ENCODE measurements around the gene TWSG1.
"Not testable (repeated sequence)": the region's sequence is repeated elsewhere in the genome, so short reads cannot be mapped to it uniquely, and the experiment has no call there.

Gene TWSG1

DNA sequence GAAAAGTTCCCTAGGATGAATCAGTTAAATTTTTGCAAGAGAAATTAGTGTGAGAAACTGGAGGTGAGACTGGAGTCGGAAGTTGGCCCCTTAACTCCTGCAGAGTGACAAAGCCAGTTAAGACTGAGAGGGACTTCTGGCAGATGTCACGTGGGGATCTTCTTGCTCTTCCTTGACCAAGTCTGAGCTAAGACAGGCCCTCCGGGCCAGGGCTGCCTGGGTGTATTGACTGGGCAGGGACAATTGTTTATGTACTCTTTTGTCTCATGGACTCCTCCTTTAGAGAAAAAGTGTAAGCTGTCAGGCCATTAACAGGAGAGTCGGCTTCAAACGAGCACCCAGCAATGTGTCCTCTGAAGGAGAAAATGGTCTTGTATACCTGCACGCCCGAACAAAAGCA lies 92.2 kb downstream of the TWSG1 start:
- DNase-seq: no peak
- no peak for ATAC-seq

GRCh38 chr18:9428301-9428706 lies 93.7 kb downstream of the TWSG1 start:
- DNase-seq (no peak), ATAC-seq (no peak)

DNA sequence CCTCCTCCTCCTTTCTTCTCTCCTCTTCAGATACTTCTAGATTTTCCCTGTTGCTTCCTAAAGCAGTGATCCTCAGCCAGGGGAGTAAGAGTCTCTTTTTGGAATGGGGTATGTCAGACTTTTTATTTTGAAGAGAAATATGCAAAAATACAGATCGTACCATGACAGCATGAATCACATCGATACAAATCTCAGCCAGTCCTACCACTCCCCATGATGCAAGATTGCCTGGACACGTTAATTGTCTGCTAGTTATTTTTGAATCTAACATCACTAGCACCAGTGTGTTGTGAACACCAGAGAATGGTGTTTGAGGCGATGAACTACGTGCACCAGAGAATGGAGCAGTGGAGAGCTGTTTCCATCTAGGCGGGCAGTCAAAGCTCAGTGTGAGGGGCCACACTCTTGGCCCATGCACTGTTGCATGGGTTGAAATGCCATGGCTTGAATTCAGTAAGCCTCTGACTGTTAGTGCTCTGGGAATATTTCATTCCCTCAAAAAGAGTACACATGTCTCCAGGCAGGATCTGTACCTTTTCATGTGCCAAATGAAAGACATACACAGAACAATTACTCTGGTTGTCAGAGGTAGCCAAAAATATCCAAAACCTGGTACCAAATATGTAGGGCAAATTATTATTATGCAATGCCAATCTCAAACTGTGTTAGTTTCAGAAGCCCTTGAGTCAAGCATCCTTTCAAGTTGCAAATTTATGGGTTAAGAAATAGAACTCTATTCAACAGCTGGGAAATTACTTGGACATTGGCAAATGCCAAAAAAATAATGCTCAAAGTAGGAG lies 94.5 kb downstream of the TWSG1 start:
- no peak for DNase-seq
- ATAC-seq: no peak

DNA sequence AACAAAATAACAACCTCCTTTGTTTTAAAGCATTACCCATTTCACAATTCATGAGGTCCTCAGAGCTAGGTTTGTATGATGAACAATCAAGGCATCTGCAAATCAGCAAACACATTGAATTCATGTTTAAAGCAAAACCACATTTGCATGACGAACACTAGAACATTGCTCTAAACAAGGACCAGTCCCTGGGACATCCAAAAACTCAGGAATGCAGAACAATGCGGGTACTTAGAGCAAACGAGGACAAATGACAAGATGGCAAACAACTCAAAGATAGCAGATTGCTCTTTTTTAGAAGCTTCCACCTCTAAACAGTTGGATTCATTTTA lies 95.1 kb downstream of the TWSG1 start:
- no peak for ATAC-seq
- no peak for DNase-seq

- DNase-seq, ATAC-seq: not testable (repeated sequence)
Observed at GRCh38 chr18:9430315-9430714, 95.7 kb downstream of the TWSG1 start.

GRCh38 chr18:9431296-9431695 lies 96.7 kb downstream of the TWSG1 start:
- DNase-seq: no peak
- ATAC-seq: no peak

DNA sequence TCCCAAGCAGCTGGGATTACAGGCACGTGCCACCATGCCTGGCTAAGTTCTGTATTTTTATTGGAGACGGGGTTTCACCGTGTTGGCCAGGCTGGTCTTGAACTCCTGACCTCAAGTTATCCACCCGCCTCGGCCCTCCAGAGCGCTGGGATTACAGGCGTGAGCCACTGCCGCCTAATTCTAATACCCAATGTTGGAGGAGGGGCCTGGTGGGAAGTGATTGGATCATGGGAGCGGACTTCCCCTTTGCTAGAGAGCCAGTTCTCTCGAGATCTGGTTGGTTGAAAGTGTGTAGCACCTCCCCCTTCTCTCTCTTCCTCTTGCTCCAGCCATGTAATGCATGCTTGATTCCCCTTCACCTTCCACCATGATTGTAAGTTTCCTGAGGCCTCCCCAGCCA lies 98.5 kb downstream of the TWSG1 start:
- DNase-seq, ATAC-seq: not testable (repeated sequence)

DNA sequence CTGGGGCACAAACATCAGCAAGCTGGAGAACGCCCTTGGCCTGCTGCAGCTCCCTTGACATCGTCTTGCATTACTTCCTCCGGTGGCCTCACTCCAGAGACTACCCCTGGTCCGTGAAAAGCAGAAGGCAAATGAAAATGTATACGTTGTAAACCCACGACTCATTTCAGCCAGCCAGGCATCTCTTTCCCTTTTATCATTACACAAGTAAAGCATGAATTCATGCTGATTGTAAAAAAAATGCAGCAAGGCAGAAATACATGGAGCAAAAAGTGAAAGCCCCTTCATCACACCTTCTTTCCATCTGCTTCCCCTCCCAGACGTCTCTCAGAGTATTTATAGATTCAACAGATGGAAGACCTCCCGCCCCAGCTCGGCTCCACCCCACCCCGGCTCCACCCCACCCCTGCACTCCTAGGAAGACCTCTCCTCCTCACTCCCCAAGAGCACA lies 99.1 kb downstream of the TWSG1 start:
- ATAC-seq (no peak), DNase-seq (no peak)

- ATAC-seq (no peak), DNase-seq (peak; percentile 9)
Observed at GRCh38 chr18:9434122-9434701, 99.6 kb downstream of the TWSG1 start.

DNA sequence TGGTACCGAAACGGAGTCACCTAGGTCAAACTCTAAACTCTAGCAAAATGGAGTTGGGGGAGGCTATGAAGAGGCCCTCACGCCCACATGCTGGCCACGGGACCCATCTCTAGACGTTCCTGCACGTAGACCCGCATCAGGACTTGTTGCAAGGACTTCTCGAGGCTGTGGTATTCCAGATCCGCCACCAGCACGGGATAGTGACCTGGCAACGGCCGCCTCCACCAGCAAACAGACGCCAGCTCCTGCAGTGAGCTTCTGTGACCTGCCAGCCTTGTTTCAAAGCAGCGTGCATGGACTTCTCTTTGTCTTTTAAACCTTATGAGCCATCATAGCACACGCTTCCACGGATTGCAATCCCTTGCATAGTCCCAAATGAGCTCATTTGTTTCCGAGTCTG lies 100.5 kb downstream of the TWSG1 start:
- DNase-seq (no peak), ATAC-seq (no peak)

GRCh38 chr18:9436206-9436929 lies 101.8 kb downstream of the TWSG1 start:
- DNase-seq (no peak), ATAC-seq (no peak)

- ATAC-seq (no peak), DNase-seq (no peak)
Observed at GRCh38 chr18:9437021-9437437, 102.5 kb downstream of the TWSG1 start.

GRCh38 chr18:9437672-9438071 lies 103.1 kb downstream of the TWSG1 start:
- no peak for DNase-seq
- no peak for ATAC-seq

GRCh38 chr18:9441061-9441460 lies 106.5 kb downstream of the TWSG1 start:
- no peak for DNase-seq
- ATAC-seq: no peak

DNA sequence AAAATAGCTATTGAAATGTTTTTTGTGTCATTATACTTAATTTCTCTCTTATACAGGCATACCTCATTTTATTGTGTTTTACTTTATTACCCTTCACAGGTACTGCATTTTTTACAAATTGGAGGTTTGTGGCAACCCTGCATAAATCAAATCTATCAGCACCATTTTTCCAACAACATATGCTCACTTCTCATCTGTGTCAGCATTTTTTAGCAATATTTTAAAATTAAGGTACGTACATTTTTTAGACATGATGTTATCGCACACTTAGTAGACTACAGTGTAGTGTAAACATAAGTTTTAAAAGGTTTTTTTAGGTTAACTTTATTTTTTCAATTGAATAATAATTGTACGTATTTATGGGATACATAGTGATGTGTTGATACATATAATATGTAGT lies 110.0 kb downstream of the TWSG1 start:
- ATAC-seq (no peak), DNase-seq (no peak)

- no peak for ATAC-seq
Observed at GRCh38 chr18:9446839-9447238, 112.3 kb downstream of the TWSG1 start.

DNA sequence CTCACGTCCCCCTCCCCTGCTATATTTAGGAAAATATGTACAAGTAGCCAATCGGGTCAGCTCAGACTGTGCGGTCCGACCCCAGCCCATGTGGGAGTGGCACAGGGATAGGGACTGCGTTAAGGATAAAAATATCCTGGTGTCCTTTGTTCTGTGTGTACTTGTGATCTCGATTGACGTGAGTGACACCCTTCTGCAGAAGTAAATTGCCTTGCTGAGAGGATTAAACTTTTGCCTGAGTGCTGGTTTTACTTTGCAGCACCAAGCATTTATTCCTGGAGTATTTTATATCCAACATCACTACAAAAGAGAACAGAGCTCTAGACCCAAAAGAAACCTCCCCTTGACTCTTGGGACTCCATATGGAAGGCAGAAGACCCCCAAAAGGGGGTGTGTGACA lies 112.8 kb downstream of the TWSG1 start:
- no peak for ATAC-seq

More at GRCh38 chr18:9446839-9447238, 112.3 kb downstream of the TWSG1 start:
- no peak for DNase-seq

GRCh38 chr18:9449600-9450414 lies 115.2 kb downstream of the TWSG1 start:
- ATAC-seq (no peak), DNase-seq (no peak)

More for the DNA sequence above, 112.8 kb downstream of the TWSG1 start:
- no peak for DNase-seq

DNA sequence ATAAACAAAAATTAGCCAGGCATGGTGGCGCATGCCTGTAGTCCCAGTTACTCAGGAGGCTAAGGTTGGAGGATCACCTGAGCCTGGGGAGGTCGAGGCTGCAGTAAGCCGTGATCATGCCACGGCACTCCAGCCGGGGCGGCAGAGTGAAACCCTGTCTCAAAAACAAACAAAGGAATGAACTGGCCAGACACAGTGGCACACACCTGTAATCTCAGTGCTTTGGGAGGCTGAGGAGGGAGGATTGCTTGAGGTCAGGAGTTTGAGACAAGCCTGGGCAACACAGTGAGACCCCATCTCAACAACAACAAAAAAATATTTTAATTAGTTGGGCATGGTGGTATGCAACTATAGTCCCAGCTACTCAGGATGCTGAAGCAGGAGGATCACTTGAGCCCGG lies 116.3 kb downstream of the TWSG1 start:
- ATAC-seq, DNase-seq: not testable (repeated sequence)

All from stimulated activated naive CD8-positive, alpha-beta T cell treated with anti-CD3 and anti-CD28 coated beads, Interleukin-15, Interleukin-2, amounts not matched to agents 100 U/mL and 50 U/mL, for 24 hours (primary cell).